ENCODE results near the gene NF1.

Gene NF1

DNA sequence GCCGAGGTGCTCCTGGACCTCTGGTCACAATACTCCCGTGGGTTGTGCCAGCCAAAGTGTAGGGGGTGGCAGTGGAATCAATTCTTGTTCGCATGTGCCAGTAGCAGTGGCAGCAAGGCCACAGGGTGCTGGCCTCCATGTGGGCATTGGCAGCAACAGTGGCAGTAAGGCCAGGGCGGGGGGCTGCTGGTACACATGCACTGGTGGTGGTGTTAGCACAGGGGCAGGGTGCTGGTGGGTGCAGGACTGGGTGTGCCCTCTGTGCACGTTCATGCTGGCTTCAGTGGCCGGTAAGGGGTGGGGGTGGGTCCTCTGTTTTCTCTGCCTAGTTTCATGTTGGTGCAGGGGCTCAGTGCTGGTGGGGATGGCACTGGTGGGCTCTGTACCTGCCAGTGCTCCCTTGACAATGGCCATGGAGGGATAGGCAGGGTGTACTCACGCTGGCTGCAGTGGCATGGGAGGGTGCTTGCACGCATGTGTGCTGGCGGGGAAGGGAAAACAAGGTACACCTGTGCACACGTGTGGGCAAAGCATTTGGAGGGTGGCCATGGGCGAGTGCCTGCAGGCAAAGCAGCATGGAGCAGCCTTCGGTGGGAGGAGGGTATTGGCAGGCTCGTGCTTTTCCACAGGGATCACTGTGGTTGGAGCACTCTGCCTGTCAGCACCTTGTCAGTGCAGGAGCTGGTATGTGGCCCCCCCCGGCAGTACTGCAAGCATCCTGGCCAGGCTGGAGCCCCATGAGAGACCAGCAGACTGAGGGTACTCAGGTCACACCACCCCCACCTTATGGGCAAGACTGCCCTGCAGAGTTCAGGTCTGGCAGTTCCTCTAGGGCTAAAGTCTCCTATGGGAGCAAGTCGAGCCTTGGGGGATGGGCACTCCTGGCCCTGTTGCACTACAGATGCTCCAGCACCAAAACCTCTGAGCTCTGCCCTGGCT lies 35.8 kb downstream of the NF1 start:
- no peak for DNase-seq (ENCODE audit: low read depth)
- H3K4me3 ChIP-seq (ENCODE audit: low read depth, low read length), result no peak overlapping the region
- TF ChIP-seq, protein P1, sequence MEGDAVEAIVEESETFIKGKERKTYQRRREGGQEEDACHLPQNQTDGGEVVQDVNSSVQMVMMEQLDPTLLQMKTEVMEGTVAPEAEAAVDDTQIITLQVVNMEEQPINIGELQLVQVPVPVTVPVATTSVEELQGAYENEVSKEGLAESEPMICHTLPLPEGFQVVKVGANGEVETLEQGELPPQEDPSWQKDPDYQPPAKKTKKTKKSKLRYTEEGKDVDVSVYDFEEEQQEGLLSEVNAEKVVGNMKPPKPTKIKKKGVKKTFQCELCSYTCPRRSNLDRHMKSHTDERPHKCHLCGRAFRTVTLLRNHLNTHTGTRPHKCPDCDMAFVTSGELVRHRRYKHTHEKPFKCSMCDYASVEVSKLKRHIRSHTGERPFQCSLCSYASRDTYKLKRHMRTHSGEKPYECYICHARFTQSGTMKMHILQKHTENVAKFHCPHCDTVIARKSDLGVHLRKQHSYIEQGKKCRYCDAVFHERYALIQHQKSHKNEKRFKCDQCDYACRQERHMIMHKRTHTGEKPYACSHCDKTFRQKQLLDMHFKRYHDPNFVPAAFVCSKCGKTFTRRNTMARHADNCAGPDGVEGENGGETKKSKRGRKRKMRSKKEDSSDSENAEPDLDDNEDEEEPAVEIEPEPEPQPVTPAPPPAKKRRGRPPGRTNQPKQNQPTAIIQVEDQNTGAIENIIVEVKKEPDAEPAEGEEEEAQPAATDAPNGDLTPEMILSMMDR (IDR thresholded peaks at IDR 0.05; ENCODE audit: control insufficient read depth, extremely low read depth, insufficient read depth), result no peak

DNA sequence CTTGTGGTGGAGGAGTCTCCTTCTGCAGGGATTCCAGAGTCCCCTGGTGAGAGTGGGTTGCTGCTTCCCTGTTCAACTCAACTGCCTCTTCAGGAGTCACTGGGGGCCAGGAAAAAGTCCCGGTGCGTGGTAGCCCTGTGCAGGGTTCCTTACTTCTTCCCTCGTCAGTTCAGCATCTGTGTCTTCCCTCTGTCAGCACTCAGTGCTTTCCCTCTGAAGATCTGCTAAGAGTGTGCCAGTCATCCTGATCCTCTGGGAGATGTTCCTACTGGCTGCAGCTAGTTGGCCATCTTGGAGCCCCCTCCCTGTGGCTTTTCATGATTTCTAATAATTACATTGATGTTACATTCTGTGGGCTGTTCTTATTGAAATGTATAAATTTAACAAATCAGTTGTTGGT lies 36.5 kb downstream of the NF1 start:
- TF ChIP-seq, protein P1 (IDR thresholded peaks at IDR 0.05; ENCODE audit: control insufficient read depth, extremely low read depth, insufficient read depth), result no peak
- H3K4me3 ChIP-seq (ENCODE audit: low read depth, low read length), result no peak overlapping the region
- DNase-seq (ENCODE audit: low read depth), result no peak

DNA sequence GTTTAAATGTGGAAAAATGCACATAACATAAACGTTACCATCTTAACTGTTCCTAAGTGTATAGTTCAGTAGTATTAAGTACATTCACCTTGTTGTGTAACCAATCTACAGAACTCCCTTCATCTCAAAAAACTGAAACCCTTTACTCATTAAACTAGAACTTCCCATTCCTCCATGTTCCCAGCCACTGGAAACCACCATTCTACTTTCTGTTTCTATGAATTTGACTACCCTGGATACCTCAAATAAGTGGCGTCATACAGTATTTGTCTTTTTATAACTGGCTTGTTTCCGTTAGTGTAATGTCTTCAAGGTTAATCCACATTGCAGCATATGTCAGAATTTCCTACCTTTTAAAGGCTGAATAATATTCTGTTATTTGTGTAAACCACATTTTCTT lies 38.2 kb downstream of the NF1 start:
- TF ChIP-seq, protein P1 (IDR thresholded peaks at IDR 0.05; ENCODE audit: control insufficient read depth, extremely low read depth, insufficient read depth), result no peak
- no peak for DNase-seq (ENCODE audit: low read depth)
- H3K4me3 ChIP-seq (ENCODE audit: low read depth, low read length), result no peak overlapping the region

DNA sequence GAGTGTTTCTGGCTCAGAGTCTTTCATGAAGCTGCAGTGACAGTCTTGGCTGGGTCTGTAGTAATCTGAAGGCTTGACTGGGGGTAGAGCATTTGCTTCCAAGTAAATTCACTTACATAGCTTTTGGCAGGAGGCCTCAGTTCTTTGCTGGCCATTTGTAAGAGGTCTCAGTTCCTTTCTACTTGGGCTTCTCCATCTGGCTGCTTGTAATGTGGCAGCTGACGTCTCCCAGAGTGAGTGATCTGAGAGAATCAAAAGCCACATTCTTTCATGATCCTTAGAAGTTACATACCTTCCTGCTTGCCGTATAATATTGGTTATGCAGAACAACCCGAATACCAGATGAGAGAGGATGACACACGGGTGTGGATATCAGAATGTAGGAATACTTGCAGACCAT lies 39.8 kb downstream of the NF1 start:
- no peak overlapping the region for H3K4me3 ChIP-seq (ENCODE audit: low read depth, low read length)
- TF ChIP-seq, protein P1 (IDR thresholded peaks at IDR 0.05; ENCODE audit: control insufficient read depth, extremely low read depth, insufficient read depth), result no peak
- DNase-seq (ENCODE audit: low read depth), result no peak

DNA sequence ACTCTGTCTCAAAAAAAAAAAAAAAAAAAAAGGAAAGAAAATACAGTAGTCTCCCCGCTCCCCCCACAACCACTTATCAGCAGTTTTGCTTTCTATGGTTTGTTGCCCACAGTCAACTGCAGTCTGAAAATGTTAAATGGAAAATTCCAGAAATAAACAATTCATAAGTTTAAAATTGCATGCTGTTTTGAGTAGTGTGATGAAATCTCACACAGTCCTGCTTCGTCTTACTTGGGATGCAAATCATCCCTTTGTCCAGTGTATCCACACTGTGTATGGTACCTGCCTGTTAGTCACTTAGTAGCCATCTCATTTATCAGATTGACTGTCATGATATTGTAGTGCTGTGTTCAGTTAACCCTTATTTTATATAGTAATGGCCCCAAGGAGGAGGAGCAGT lies 41.5 kb downstream of the NF1 start:
- no peak for DNase-seq (ENCODE audit: low read depth)
- H3K4me3 ChIP-seq (ENCODE audit: low read depth, low read length), result no peak overlapping the region
- TF ChIP-seq, protein P1 (IDR thresholded peaks at IDR 0.05; ENCODE audit: control insufficient read depth, extremely low read depth, insufficient read depth), result no peak

DNA sequence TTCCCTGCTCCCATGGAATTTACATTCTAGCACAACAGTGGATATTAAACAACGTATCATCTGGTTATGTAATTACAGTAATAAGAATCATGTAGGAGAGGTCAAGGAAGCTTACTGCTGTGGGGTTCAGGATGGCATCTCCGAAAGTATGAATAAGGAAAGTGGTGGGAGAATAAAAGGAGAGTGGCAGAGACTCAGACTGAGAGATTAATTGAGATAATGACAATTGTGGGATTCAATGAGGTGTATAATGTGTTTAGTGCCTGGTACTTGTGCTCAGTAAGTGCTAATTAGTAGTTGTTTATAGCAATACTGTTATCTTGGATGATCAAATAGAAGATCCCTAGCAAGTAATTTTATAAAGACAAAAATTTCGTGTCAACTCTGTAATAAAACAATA lies 45.3 kb downstream of the NF1 start:
- no peak overlapping the region for H3K4me3 ChIP-seq (ENCODE audit: low read depth, low read length)
- DNase-seq (ENCODE audit: low read depth), result no peak
- TF ChIP-seq, protein P1 (IDR thresholded peaks at IDR 0.05; ENCODE audit: control insufficient read depth, extremely low read depth, insufficient read depth), result no peak

DNA sequence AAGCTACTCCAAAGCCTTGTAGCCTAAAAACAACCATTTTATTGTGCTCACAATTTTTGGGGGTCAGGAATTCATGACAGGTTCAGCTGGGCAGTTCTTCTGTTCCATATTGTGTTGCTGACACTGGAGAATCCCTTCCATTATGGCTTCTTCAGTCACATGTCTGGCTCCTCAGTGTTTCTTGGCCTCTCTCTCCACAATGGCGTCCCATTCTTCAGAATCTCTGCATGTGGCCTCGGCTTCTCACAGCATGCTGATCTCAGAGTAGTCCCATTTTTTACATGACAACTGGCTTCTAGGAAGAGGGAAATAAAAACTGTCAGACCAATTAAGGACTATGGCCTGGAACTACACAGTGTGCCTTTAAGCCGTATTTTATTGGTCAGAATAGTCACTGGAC lies 49.7 kb downstream of the NF1 start:
- H3K4me3 ChIP-seq (ENCODE audit: low read depth, low read length), result no peak overlapping the region
- TF ChIP-seq, protein P1 (IDR thresholded peaks at IDR 0.05; ENCODE audit: control insufficient read depth, extremely low read depth, insufficient read depth), result no peak
- DNase-seq (ENCODE audit: low read depth), result no peak

All from LNCaP clone FGC (cell line).